HG03460 (cell line): ENCODE data around the gene GOSR1.
"Not testable (repeated sequence)": the region's sequence is repeated elsewhere in the genome, so short reads cannot be mapped to it uniquely, and the experiment has no call there.

Experiments
- ATAC-seq: cut with Tn5 transposase; IDR thresholded peaks from one replicate; pipeline ENCODE4 v1.9.1; 2021; ENCODE audit not compliant: unreplicated experiment

Gene GOSR1

DNA sequence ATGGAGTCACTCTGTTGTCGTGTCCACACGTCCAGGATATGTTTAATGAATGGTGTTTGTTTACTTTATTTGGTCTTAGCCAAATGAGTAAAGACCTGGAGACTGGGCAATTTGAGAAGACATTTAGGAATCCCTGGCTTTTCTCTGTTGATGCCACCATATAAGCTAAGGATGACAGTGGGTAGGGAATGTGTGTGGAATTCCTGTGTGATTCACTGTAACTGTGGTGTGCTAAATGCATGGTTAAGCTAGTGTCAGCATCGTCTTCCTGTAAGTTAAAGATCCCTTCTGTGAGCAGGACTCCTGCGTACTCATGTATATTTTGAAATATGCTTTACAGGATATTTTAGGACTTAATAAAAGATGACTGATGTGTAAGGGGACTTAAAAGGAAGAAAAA is 26.4 kb downstream of the GOSR1 start:
- no peak for ATAC-seq

DNA sequence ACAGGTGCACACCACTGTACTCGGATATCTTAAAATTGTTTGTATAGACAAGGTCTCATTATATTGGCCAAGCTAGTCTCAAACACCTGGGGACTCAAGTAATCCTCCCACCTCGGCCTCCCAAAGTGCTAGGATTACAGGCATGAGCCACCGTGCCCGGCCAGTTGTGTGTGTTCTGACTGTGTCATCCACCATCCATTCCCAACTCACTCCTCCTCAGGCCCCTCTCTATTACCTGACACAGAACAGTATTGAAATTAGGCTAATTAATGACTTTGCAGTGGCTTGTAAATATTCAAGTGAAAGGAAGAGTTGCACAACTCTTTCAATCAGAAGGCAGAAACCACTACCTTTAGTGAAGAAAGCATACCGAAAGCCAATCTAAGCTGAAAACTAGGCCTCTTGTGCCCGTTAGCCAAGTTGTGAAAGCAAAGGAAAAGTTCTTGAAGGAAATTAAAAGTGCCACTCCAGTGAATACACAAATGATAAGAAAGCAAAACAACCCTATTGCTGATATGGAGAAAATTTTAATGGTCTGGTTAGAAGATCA is 28.7 kb downstream of the GOSR1 start:
- no peak for ATAC-seq

DNA sequence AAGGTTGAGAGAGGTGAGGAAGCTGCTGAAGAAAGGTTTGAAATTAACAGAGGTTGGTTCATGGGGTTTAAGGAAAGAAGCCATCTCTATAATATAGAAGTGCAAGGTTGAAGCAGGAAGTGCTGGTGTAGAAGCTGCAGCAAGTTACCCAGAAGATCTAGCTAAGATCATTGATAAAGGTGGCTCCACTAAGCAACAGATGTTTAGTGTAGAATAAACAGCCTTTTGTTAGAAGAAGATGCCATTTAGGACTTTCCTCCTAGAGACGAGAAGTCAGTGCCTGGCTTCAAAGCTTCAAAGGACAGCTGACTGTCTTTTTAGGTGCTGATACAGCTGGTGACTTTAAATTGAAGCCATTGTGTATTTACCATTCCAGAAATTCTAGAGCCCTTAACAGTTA is 29.3 kb downstream of the GOSR1 start:
- no peak for ATAC-seq

DNA sequence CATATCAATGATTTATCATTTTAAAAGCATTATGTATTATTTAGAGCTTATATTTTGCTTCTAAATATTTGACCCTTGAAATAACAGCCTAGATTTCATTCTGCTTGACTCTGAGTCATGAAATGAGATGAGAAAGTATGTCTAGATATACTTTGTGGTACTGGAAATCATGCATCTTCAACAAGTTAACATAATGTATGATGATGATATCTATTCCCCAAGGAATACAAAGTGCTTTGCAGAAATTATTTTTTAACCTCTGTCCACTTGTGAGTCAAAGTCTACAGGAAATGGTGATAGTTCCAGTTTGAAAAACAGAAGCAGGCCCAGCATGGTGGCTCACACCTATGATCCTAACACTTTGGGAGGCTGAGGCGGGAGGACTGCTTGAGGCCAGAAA is 36.1 kb downstream of the GOSR1 start:
- ATAC-seq, result no peak

DNA sequence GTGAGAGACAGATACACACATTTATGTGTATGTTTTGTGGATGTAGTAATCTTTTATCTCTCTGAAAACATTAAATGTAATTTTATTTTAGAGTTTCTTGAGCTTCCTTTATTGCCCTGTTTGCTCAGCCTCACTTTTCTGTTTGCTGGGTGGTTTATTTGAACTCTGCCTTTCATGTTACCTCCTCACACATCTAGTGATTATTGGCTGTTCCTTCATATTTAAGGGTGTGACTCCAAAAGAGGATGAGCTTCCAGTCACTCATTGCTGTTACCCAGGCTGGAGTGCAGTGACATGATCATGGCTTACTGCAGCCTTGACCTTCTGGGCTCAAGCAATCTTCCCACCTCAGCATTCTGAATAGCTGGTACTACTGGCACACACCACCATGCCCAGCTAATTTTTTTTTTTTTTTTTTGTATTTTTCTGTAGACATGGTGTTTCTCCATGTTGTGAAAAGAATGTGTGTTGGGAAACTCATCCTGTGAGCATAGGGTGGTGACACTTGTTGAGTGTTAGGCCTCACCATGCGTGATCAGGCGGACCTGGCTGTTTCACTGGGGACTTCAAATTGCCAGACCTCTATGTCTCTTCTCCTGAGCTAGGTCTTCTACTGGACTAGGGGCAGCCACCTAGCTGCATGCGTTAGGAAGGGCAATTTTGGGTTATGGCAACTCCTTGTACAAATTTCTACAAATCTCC is 37.8 kb downstream of the GOSR1 start:
- no peak for ATAC-seq

DNA sequence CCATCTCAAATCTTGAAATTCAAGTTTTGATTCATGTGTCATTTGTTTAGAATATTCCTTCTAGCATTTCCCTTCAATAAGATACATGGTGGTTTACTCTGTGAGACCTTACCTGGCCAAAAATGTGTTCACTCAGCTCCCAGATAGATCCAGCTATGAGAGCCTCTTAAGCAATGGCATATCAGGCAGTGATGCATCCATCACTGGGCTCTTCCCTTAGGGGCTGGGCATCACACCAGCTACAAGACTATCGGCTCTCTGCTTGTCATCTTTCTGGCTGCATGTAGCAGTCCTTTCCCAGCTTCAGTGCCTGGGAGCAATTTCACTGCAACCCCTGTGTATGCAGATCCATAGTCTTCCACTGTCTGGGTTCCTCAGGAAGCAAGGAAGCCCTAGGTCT is 40.6 kb downstream of the GOSR1 start:
- ATAC-seq, result no peak

DNA sequence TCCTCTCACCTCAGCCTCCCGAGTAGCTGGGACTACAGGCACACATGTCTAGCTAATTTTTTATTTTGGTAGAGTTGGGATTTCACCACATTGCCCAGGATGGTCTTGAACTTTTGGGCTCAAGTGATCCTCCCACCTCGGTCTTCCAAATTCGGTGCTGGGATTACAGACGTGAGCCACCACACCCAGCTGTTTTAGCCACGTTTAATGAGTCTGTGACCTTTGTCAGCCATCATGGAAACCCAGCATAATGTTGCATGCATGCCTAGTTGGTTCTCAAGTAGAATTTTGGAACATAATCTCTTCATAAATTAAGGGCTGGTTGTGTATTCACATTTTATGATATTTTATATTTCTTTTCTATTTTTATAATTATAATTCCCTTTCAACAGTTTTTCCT is 42.0 kb downstream of the GOSR1 start:
- no peak for ATAC-seq

DNA sequence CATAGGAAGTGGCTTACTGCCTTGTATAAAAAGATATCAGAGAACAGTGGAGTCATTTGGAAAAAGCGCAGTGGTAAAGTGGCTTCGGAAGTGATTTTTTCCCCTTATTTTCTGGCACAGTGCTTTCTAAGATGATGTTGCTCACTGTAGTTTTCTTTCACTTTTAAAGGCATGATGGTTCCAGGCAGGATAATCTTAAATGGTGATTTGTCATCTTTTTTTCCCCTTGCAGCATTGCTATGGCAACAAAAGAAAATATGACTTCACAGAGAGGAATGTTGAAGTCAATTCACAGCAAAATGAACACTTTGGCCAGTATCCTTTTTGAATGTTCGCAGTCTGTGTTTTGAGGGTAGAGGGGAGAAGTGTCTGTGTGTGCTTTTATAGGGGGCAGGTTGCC is 42.5 kb downstream of the GOSR1 start:
- no peak for ATAC-seq

DNA sequence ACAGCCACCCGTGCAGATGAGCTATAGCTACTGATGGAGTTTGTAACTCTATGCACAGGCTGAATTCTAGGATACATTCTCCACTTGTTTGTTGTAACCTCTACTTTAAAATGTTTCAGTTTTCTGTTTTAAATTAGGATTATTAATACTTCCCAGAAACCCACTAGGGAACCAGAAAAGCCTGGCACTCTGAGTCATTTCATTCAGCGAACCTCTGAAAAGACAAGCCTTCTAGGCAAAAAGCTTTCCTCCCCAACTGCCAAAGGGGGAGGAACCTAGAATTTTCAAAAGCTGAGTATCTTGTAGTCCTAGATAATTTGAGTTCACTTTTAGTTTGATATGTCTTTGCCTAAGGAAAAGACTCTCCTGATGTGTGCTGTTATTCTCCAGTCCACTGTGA is 43.2 kb downstream of the GOSR1 start:
- no peak for ATAC-seq

DNA sequence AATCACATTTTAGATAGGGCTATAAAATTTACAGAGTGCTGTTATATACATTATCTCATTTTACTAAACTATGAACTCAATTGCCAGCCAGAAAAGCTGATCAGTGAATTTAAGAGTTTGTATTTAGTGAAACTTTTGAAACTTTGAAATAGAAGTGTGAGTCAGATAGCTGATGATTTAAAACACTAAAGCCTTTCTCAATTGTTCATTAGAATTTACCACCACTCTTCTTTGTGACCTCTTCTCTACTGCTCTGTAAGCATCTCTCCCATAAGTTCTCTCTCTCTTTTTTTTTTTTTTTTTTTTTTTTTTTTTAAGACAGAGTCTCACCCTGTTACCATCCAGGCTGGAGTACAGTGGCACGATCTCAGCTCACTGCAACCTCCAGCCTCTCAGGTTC is 43.7 kb downstream of the GOSR1 start:
- ATAC-seq, result no peak

DNA sequence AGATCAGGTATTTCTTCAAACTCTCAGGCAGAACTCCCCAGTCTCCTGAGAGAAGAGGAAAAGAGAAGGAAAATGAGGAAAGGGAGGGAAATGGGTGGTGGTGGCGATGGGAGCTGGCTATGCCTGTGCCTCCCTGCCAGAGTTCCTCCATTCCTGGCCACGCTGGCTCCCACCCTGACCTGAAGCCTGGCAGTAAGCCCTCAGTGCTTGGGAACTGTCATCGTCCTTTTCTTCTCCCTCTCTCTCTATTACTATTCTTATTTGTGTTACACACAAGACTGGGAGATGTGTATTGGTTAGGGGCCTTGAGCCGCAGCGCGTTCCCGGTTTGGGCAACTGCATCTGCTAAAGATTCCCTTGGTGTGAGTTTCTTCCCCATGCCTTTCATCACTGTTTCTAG is 44.6 kb downstream of the GOSR1 start:
- ATAC-seq, result no peak

DNA sequence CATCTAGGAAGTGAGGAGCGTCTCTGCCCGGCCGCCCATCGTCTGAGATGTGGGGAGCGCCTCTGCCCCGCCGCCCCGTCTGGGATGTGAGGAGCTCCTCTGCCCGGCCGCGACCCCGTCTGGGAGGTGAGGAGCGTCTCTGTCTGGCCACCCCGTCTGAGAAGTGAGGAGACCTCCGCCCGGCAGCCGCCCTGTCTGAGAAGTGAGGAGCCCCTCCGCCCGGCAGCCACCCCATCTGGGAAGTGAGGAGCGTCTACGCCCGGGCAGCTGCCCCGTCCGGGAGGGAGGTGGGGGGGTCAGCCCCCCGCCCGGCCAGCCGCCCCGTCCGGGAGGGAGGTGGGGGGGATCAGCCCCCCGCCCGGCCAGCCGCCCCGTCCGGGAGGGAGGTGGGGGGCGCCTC is 46.0 kb downstream of the GOSR1 start:
- not testable (repeated sequence) for ATAC-seq

DNA sequence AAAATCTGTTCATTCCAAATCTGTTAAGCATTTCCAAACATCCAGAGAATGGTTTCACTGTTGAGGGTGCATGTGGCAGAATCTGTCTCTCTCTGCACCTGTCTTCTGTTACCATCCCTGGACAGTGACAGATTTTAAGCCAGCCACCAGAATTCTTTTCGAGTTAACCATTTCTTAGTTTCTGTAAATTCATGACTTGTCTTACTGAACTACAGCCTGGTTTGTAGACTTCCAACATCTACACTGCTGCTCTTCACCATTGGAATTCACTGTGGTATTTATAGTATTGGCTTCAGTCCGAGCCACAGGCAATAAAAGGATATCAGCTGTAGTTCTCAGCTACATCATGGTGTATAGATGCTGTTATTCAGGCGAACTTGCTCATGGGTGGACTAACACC is 47.6 kb downstream of the GOSR1 start:
- ATAC-seq, result no peak

DNA sequence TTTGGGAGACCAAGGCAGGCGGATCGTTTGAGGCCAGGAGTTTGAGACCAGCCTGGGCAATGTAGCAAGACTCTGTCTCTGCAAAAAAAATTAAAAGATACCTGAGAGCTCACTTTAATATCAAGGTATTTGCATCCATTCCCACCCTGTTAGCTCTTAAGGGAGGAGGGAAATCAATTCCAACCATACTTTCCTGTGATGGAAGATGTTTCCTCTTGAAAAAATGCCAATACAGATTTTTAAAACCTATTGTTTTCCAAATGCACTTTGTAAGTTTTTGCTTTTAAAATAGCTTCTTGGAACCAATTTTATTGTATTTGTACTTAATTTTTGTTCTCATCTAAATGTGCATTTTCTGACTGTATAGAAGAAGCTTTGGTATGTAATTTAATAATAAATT is 49.2 kb downstream of the GOSR1 start:
- ATAC-seq, result no peak

DNA sequence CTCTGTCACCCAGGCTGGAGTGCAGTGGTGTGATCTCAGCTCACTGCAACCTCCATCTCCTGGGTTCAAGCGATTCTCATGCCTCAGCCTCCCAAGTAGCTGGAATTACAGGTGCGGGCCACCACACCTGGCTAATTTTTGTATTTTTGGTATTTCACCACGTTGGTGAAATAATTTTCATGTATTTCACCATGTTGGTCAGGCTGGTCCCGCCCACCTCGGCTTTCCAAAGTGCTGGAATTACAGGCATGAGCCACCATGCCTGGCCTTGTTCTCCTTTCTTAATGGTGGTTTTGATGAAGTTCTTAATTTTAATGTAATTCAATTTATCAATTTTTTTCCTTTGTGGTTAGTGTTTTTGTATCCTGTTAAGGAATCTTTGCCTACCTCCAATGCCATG is 51.5 kb downstream of the GOSR1 start:
- not testable (repeated sequence) for ATAC-seq

DNA sequence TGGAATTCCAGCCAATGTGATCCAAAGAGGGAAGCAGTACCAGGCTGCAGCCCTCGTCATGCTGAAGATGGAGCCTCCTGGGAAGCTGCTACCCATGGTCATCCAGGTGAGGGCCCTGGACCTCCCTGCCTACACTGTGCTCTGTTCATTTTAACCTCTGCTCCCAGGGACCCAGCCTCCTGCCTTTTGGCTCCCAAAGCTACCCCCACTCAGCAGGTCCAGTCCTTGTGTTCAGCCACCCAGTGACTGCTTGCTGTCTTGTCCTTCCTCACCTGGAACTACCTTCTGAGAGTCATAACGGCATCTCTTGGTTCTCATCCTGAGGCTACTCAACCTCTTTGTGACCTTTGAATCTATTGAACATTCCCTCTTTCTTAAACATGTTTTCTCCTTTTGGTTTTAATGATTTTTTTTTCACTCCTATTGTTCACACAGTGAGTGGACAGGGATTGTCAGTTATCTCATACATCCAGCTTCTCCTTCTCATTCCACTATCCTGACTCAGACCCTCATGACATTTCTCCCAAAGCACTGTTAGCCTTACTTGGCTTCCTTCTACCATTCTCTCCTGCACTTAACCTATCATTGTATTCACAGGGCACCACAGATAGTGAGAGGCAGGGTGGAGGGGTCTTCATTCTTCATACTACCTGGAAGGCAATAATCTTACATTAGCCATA is 53.3 kb downstream of the GOSR1 start:
- ATAC-seq, result no peak

DNA sequence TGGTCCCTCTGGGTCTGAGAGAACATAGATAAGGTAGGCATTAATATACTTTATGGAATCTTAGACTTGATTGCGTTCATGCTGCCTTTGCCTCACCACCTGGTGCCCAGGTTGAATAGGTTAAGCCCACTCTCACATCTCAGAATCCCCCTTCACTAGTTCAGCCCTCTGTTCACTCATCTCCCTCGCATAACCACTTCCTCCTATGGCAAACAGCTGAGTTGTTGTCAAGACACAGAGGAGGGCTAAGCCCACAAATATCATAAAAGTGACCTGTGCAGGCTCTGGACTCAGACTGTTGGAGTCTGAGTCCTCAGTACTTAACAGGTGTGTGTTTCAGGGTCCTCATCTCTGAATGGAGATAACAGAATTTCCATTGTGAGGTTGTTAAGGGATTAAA is 55.7 kb downstream of the GOSR1 start:
- ATAC-seq, result no peak

DNA sequence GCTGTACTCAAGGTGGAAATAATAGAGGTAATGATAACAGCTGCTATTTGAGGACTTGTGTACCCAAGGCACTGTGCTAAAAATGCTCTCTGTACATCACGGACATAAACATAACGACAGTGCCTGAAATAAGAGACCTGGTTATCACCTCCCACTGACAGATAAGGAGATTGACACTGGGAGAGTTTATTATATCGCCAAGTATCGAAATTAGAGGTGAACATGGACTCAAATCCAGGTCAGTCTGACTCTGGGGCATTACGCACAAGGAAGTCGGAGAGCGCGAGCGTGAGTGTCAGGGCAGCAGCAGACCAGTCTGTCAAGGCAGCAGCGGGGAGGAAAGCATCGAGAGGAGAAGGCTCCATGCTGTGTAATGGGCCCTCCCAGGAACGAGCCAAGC is 57.1 kb downstream of the GOSR1 start:
- no peak for ATAC-seq

DNA sequence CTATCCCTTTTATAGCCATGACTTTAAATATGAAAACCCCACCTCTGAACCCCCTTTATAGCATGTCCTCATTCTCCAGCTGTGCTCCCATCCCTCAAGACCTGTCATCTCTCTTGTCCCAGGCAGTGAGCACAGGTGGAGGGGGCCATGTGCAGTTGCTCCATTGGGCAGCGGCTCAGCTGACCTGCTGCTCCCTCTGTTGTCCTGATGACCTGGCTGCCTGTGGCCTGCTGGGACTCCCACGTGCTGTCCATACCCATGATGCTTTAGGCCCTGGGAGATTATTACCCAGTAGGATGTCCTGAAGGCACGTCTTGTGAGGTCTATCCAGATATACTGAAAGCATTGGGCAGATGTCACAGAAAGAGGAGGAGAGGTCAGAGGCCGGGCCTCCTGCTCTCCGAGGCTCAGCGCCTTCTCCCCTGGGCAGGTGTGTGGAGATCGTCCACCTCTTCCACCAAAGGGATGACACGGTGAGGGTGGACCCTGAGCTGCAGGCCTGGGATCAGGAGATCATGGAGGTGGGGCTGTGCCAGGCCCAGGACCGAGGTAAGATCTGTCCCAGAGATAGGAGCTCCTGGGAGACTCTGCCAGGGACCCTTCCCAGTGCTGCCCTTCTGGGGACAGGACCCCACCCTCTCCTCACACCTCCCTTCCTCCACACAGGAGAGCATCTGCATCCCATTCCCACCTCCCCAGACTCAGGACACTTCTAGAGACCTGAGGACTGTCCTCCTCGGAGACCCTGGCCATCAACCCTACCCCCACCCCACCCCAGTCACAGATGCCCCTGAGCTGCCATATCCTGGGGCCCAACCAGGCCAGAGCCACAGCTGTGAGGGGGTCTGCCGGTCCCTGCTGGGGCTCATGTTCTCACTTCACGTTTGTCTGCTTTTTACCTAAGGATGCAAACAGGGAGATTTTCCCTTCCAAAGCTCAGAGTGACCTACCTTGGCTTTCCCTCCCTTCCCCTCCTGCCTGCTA is 58.0 kb downstream of the GOSR1 start:
- no peak for ATAC-seq

DNA sequence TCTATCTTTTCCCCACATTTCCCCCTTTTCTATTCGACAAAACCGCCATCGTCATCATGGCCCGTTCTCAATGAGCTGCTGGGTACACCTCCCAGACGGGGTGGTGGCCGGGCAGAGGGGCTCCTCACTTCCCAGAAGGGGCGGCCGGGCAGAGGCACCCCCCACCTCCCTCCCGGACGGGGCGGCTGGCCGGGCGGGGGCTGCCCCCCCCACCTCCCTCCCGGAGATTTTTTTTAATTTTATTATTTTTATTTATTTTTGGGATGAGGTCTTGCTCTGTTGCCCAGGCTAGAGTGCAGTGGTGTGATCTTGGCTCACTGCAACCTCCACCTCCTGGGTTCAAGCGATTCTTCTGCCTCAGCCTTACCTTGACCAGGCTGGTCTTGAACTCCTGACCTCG is 59.6 kb downstream of the GOSR1 start:
- ATAC-seq, result not testable (repeated sequence)

DNA sequence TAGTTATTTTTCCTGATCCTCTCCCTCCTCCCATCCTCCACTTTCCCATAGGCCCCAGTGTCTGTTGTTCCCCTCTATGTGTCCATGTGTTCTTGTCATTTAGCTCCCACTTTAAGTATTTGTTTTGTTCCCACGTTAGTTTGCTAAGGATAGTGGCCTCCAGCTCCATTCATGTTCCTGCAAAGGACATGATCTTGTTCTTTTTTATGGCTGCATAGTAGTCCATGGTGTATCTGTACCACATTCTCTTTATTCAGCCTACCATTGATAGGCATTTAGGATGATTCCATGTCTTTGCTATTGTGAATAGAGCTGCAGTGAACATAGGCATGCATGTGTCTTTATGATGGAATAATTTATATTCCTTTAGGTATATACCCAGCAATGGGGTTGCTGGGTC is 60.5 kb downstream of the GOSR1 start:
- not testable (repeated sequence) for ATAC-seq
